ENCODE results near the gene RUNX2.

- TF ChIP-seq EZH2 (IDR thresholded peaks at IDR 0.05; ENCODE audit: borderline replicate concordance, low read length) (no peak), CTCF (IDR thresholded peaks at IDR 0.05; ENCODE audit: low read length) (no peak)
These were observed 204.0 kb downstream of the RUNX2 start for GRCh38 chr6:45531999-45532595.

Measured in OCI-LY1 (cell line).